K562 (cell line): ENCODE results near the gene PPDPF. TPM values are rescaled to one million over a fixed set of nuclear protein-coding genes. Genes with fewer than 3 reads are reported as not detected.
A peak's percentile ranks its signal among the peaks of the same experiment; 100 is the strongest.

ENCODE experiments used
- CREB1 ChIP-seq, 2 experiments: sonication (generic) in 1 of 2; formaldehyde crosslinking in 1 of 2; IDR thresholded peaks; 2 replicates each; pipeline versions ENCODE4 v1.6.1 to v1.8.0; 2012 to 2022; ENCODE audit warnings: inconsistent platforms in 1 of 2, mild to moderate bottlenecking in 1 of 2, missing genetic modification reagents in 1 of 2, moderate library complexity in 1 of 2
- GTF2E2 ChIP-seq: fragments of 200-800 bp; sonication (Bioruptor generic); IDR thresholded peaks from 2 replicates; pipeline ENCODE4 v1.6.1; 2016; ENCODE audit warnings: missing genetic modification characterization, missing compliant biosample characterization
- HMGN3 ChIP-seq: IDR thresholded peaks from 2 replicates; pipeline ENCODE4 v1.6.1; 2011; ENCODE audit warnings: borderline replicate concordance, low read depth, mild to moderate bottlenecking, mixed read lengths, low read length; ENCODE audit not compliant: insufficient read length; ENCODE audit errors: extremely low read depth
- MAFF ChIP-seq: IDR thresholded peaks from 2 replicates; pipeline ENCODE4 v1.6.1; 2012; ENCODE audit warnings: low read length, improper control_type of control experiment
- MBD2 ChIP-seq: sonication (generic); IDR thresholded peaks from 2 replicates; pipeline ENCODE4 v1.6.1; 2016; ENCODE audit warnings: low read depth, borderline replicate concordance
- MCM7 ChIP-seq, 2 experiments: fragments of 450-650 bp; IDR thresholded peaks; 2 replicates each; pipeline ENCODE4 v1.6.1; 2016 to 2018
- MXI1 ChIP-seq: IDR thresholded peaks from 2 replicates; pipeline ENCODE4 v1.6.1; 2011; ENCODE audit warnings: low read depth, mild to moderate bottlenecking, improper control_type of control experiment, low read length
- NR1H2 ChIP-seq: sonication (generic); formaldehyde crosslinking; IDR thresholded peaks from 2 replicates; pipeline ENCODE4 v1.4.0; 2020; ENCODE audit warnings: mild to moderate bottlenecking, missing genetic modification reagents
- NR2C1 ChIP-seq, 2 experiments: fragments of 450-650 bp; IDR thresholded peaks; 2 replicates each; pipeline ENCODE4 v1.6.1; 2017; ENCODE audit warnings: mild to moderate bottlenecking in 2 of 2, antibody characterized with exemption in 1 of 2, inconsistent platforms in 1 of 2, missing compliant biosample characterization in 1 of 2, missing genetic modification characterization in 1 of 2
- PPARD ChIP-seq: fragments of 250-450 bp; sonication (Bioruptor Pico); IDR thresholded peaks from 2 replicates; pipeline ENCODE4 v1.8.0; 2022; ENCODE audit warnings: inconsistent platforms, mild to moderate bottlenecking, moderate library complexity
- RBM15 ChIP-seq: fragments of 200-400 bp; formaldehyde crosslinking; IDR thresholded peaks from 2 replicates; pipeline ENCODE4 v1.6.1; 2018; ENCODE audit warnings: mild to moderate bottlenecking, low read length, moderate library complexity; ENCODE audit not compliant: insufficient read depth
- RFX7 ChIP-seq: fragments of 250-450 bp; sonication (Bioruptor Pico); IDR thresholded peaks from 2 replicates; pipeline ENCODE4 v1.5.1; 2021; ENCODE audit warnings: mild to moderate bottlenecking
- SIRT6 ChIP-seq: IDR thresholded peaks from one replicate; pipeline ENCODE4 v1.6.1; 2012; ENCODE audit warnings: low read depth, mild to moderate bottlenecking, control low read depth, inconsistent platforms, low read length, moderate library complexity
- SNIP1 ChIP-seq: fragments of 450-650 bp; IDR thresholded peaks from 2 replicates; pipeline ENCODE4 v1.7.1; 2017; ENCODE audit warnings: low read depth, mild to moderate bottlenecking
- TAF15 ChIP-seq: fragments of 200-400 bp; formaldehyde crosslinking; IDR thresholded peaks from 2 replicates; pipeline ENCODE4 v1.6.1; 2017; ENCODE audit warnings: mild to moderate bottlenecking, low read depth, low read length, moderate library complexity
- TBL1XR1 ChIP-seq, 2 experiments: IDR thresholded peaks; 2 replicates each; pipeline ENCODE4 v1.6.1; 2012; ENCODE audit warnings: improper control_type of control experiment in 2 of 2, low read length in 2 of 2, mild to moderate bottlenecking in 1 of 2
- TSC22D4 ChIP-seq: fragments of 450-650 bp; IDR thresholded peaks from 2 replicates; pipeline ENCODE4 v1.6.1; 2016; ENCODE audit warnings: missing genetic modification characterization, missing biosample characterization, control low read depth
- ZKSCAN3 ChIP-seq: fragments of 250-450 bp; sonication (Bioruptor Pico); IDR thresholded peaks from 2 replicates; pipeline ENCODE4 v1.4.0; 2020
- ZNF232 ChIP-seq: sonication (generic); formaldehyde crosslinking; IDR thresholded peaks from 2 replicates; pipeline ENCODE4 v1.8.0; 2022; ENCODE audit warnings: mild to moderate bottlenecking, missing genetic modification reagents
- ZNF431 ChIP-seq: sonication (generic); formaldehyde crosslinking; IDR thresholded peaks from 2 replicates; pipeline ENCODE4 v1.8.0; 2022; ENCODE audit warnings: mild to moderate bottlenecking, missing genetic modification reagents
- ZNF79 ChIP-seq: fragments of 250-450 bp; sonication (Bioruptor Pico); IDR thresholded peaks from 2 replicates; pipeline ENCODE4 v1.4.0; 2020; ENCODE audit warnings: low read depth, mild to moderate bottlenecking, moderate library complexity
- ZSCAN29 ChIP-seq: fragments of 450-650 bp; IDR thresholded peaks from 2 replicates; pipeline ENCODE4 v1.6.1; 2017
- polyA plus RNA-seq, 8 experiments: library from polyadenylated mRNA; depleted of rRNA in 4 of 8; stranded (reverse) in 5 of 8; unstranded in 3 of 8; fragments of >200 nt; fragmentation: Nextera tagmentation in 2 of 8; fragmentation: Illumina TruSeq in 1 of 8; extraction: Ambion mirVana in 2 of 8; extraction: Trizol in 1 of 8; gene quantifications; 2 replicates each; pipeline versions ENCODE4 v1.2.1 to v1.2.3, GENCODE V29; 2011 to 2014; ENCODE audit warnings: inconsistent platforms in 1 of 8, missing spikeins in 1 of 8
- total RNA-seq, 7 experiments: library from RNA; depleted of rRNA in 6 of 7; stranded (reverse); fragments of >200 nt in 6 of 7; fragmentation: Illumina TruSeq in 2 of 7; extraction: Trizol in 2 of 7; gene quantifications; 2 replicates each; pipeline versions ENCODE4 v1.2.1 to v1.2.3, GENCODE V29; 2011 to 2021; ENCODE audit warnings: low replicate concordance in 1 of 7
- TF ChIP-seq, protein P1 (sequence below): sonication (generic); formaldehyde crosslinking; IDR thresholded peaks from 2 replicates; pipeline ENCODE4 v1.8.0; 2022; ENCODE audit warnings: mild to moderate bottlenecking, missing genetic modification reagents
- TF ChIP-seq, protein P2 (sequence below), 3 experiments: IDR thresholded peaks in 2 of 3; conservative IDR thresholded peaks in 1 of 3; 2 replicates each; pipeline ENCODE4 v1.5.1; 2011 to 2012; ENCODE audit warnings: low read length in 3 of 3, mild to moderate bottlenecking in 3 of 3, control low read depth in 2 of 3, improper control_type of control experiment in 1 of 3, inconsistent platforms in 1 of 3, low read depth in 1 of 3, mixed read lengths in 1 of 3, moderate library complexity in 1 of 3; ENCODE audit not compliant: insufficient read depth in 2 of 3

Gene PPDPF
- total and polyA plus RNA-seq, 9 of the 15 experiments (the other 6 are each of a cell fraction or from before 2014, with no cell fraction given): 0.77 to 233 (median 10.5) TPM

DNA sequence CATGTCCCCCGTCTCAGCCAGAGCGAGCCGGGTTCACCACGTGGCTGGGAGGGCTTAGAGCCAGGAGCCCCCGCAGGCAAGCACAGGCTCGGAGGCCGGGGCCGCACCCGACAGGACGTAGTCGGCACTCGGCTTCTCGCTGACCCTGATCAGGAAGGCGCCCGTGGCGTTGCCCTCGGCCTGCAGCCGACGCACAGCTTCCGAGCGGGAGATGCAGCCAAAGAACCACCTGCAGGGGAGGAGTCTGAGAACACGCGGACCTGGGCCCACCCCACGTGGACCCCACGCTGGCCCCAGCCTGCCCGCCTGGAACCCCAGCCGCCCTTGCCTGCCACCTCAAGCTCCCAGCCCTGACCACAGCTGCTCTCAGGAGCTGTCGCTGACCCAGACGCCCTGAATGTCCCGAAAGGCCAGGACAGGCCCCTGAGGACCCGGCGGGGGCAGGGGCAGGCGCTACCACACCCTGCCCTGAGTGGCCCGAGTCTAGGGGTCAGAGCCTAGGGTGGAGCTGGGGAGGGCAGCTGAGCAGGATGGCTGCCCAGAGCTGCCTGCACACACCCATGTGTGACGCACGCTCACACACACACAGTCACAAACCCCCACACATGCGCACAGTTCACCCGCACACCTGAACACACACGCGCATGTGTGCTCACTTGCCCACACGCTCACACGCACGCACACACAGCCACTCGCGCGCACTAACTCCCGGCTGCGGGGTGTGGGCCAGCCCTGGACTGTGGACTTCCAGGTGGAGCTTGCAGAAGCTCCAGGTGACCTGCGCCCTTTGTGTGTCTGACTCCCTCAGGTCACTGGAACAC, 14.5 kb downstream of the PPDPF start (continued):
- TF ChIP-seq HMGN3 (no peak), MCM7 (IDR thresholded peaks at IDR 0.05) (no peak), SIRT6 (no peak), CREB1 (IDR thresholded peaks at IDR 0.05) (no peak), CREB1 (CRISPR knock-in tag; IDR thresholded peaks at IDR 0.05) (peak; percentile 52), NR1H2 (CRISPR knock-in tag) (no peak), ZNF431 (peak; percentile 67; the same call in 1 of the 2 replicates), MBD2 (no peak), TSC22D4 (no peak), RBM15 (no peak), TBL1XR1 (IDR thresholded peaks at IDR 0.05; ENCODE audit: low read length in 2 of 2) (no peak), MAFF (no peak), GTF2E2 (tag) (no peak), TAF15 (no peak), MXI1 (no peak), ZNF79 (CRISPR knock-in tag) (no peak), ZSCAN29 (no peak), RFX7 (no peak), ZNF232 (CRISPR knock-in tag) (peak; percentile 83; the same call in 1 of the 2 replicates), NR2C1 (IDR thresholded peaks at IDR 0.05) (no peak), NR2C1 (tag; IDR thresholded peaks at IDR 0.05) (no peak), SNIP1 (no peak), PPARD (CRISPR knock-in tag) (no peak), ZKSCAN3 (CRISPR knock-in tag) (no peak)
- TF ChIP-seq, protein P1, sequence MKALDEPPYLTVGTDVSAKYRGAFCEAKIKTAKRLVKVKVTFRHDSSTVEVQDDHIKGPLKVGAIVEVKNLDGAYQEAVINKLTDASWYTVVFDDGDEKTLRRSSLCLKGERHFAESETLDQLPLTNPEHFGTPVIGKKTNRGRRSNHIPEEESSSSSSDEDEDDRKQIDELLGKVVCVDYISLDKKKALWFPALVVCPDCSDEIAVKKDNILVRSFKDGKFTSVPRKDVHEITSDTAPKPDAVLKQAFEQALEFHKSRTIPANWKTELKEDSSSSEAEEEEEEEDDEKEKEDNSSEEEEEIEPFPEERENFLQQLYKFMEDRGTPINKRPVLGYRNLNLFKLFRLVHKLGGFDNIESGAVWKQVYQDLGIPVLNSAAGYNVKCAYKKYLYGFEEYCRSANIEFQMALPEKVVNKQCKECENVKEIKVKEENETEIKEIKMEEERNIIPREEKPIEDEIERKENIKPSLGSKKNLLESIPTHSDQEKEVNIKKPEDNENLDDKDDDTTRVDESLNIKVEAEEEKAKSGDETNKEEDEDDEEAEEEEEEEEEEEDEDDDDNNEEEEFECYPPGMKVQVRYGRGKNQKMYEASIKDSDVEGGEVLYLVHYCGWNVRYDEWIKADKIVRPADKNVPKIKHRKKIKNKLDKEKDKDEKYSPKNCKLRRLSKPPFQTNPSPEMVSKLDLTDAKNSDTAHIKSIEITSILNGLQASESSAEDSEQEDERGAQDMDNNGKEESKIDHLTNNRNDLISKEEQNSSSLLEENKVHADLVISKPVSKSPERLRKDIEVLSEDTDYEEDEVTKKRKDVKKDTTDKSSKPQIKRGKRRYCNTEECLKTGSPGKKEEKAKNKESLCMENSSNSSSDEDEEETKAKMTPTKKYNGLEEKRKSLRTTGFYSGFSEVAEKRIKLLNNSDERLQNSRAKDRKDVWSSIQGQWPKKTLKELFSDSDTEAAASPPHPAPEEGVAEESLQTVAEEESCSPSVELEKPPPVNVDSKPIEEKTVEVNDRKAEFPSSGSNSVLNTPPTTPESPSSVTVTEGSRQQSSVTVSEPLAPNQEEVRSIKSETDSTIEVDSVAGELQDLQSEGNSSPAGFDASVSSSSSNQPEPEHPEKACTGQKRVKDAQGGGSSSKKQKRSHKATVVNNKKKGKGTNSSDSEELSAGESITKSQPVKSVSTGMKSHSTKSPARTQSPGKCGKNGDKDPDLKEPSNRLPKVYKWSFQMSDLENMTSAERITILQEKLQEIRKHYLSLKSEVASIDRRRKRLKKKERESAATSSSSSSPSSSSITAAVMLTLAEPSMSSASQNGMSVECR (CRISPR knock-in tag): 0 out of 2 replicates have a peak, but pooled peaks have one; percentile 20
- TF ChIP-seq, protein P2, sequence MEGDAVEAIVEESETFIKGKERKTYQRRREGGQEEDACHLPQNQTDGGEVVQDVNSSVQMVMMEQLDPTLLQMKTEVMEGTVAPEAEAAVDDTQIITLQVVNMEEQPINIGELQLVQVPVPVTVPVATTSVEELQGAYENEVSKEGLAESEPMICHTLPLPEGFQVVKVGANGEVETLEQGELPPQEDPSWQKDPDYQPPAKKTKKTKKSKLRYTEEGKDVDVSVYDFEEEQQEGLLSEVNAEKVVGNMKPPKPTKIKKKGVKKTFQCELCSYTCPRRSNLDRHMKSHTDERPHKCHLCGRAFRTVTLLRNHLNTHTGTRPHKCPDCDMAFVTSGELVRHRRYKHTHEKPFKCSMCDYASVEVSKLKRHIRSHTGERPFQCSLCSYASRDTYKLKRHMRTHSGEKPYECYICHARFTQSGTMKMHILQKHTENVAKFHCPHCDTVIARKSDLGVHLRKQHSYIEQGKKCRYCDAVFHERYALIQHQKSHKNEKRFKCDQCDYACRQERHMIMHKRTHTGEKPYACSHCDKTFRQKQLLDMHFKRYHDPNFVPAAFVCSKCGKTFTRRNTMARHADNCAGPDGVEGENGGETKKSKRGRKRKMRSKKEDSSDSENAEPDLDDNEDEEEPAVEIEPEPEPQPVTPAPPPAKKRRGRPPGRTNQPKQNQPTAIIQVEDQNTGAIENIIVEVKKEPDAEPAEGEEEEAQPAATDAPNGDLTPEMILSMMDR (IDR thresholded peaks at IDR 0.05 in 2 of 3, conservative IDR thresholded peaks at IDR 0.05 in 1 of 3; ENCODE audit: insufficient read depth in 2 of 3, low read depth in 1 of 3, low read length in 3 of 3): no peak
